ENCODE measurements around the gene ITGA7.
"Not testable (repeated sequence)": the region's sequence is repeated elsewhere in the genome, so short reads cannot be mapped to it uniquely, and the experiment has no call there.

Gene ITGA7

GRCh38 chr12:55679691-55680090, 28.0 kb downstream of the ITGA7 start:
- DNase-seq, result no peak

GRCh38 chr12:55676707-55677106, 31.0 kb downstream of the ITGA7 start:
- DNase-seq, result no peak

- no peak for DNase-seq
These were observed 32.0 kb downstream of the ITGA7 start for GRCh38 chr12:55675666-55676065.

GRCh38 chr12:55673638-55674037, 34.1 kb downstream of the ITGA7 start:
- no peak for DNase-seq

- no peak for DNase-seq
These were observed 36.0 kb downstream of the ITGA7 start for GRCh38 chr12:55671746-55672145.

GRCh38 chr12:55670276-55670675, 37.4 kb downstream of the ITGA7 start:
- DNase-seq, result no peak

- no peak for DNase-seq
These were observed 41.2 kb downstream of the ITGA7 start for GRCh38 chr12:55666508-55666907.

GRCh38 chr12:55664826-55665225, 42.9 kb downstream of the ITGA7 start:
- DNase-seq, result no peak

GRCh38 chr12:55663391-55663790, 44.3 kb downstream of the ITGA7 start:
- DNase-seq, result no peak

GRCh38 chr12:55659486-55660385, 48.0 kb downstream of the ITGA7 start:
- DNase-seq, result no peak

- no peak for DNase-seq
These were observed 48.9 kb downstream of the ITGA7 start for GRCh38 chr12:55658635-55659391.

GRCh38 chr12:55658212-55658611, 49.5 kb downstream of the ITGA7 start:
- no peak for DNase-seq

- no peak for DNase-seq
These were observed 50.5 kb downstream of the ITGA7 start for GRCh38 chr12:55657212-55657611.

- no peak for DNase-seq
These were observed 53.0 kb downstream of the ITGA7 start for GRCh38 chr12:55654511-55655214.

- DNase-seq, result no peak
These were observed 54.7 kb downstream of the ITGA7 start for GRCh38 chr12:55653031-55653430.

- DNase-seq, result no peak
These were observed 55.4 kb downstream of the ITGA7 start for GRCh38 chr12:55652352-55652751.

- DNase-seq, result no peak
These were observed 56.4 kb downstream of the ITGA7 start for GRCh38 chr12:55651299-55651683.

GRCh38 chr12:55650620-55651298, 56.9 kb downstream of the ITGA7 start:
- DNase-seq, result not testable (repeated sequence)

GRCh38 chr12:55647027-55647426, 60.7 kb downstream of the ITGA7 start:
- no peak for DNase-seq

GRCh38 chr12:55644591-55644990, 63.1 kb downstream of the ITGA7 start:
- DNase-seq, result no peak

- DNase-seq, result no peak
These were observed 65.0 kb downstream of the ITGA7 start for GRCh38 chr12:55642669-55643068.

- DNase-seq, result no peak
These were observed 65.4 kb downstream of the ITGA7 start for GRCh38 chr12:55642267-55642666.

- no peak for DNase-seq
These were observed 66.1 kb downstream of the ITGA7 start for GRCh38 chr12:55641595-55641994.
